GM21576 (cell line): ENCODE measurements around the gene SNX6.
"Not testable (repeated sequence)": the region's sequence is repeated elsewhere in the genome, so short reads cannot be mapped to it uniquely, and the experiment has no call there.

Experiments used
- ATAC-seq: cut with Tn5 transposase; IDR thresholded peaks from one replicate; pipeline ENCODE4 v1.9.1; 2021; ENCODE audit warnings: mild to moderate bottlenecking, moderate library complexity; ENCODE audit not compliant: unreplicated experiment

The SNX6 gene

GRCh38 chr14:34640826-34641225, 10.9 kb upstream of the SNX6 start:
- ATAC-seq, result no peak

- not testable (repeated sequence) for ATAC-seq
These were observed 4.4 kb upstream of the SNX6 start for GRCh38 chr14:34634360-34634771.

DNA sequence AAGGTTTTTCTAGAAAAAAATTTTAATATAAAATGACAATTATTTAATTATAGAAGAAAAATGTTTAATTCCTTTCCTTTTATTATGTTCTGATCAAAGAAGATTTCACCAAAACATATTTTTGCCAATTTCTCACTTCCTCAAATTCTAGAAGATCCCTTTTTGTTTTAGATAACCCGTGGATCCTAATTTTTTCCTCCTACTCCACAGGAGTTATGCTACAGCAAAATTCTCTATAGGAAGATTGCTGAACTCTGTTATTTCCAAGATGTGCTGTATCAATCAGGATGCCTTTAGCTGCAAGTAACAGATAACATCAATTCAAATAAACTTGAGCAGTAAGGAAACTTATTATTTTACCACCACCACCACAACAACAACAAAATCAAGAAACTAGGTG, 3.8 kb upstream of the SNX6 start:
- no peak for ATAC-seq

DNA sequence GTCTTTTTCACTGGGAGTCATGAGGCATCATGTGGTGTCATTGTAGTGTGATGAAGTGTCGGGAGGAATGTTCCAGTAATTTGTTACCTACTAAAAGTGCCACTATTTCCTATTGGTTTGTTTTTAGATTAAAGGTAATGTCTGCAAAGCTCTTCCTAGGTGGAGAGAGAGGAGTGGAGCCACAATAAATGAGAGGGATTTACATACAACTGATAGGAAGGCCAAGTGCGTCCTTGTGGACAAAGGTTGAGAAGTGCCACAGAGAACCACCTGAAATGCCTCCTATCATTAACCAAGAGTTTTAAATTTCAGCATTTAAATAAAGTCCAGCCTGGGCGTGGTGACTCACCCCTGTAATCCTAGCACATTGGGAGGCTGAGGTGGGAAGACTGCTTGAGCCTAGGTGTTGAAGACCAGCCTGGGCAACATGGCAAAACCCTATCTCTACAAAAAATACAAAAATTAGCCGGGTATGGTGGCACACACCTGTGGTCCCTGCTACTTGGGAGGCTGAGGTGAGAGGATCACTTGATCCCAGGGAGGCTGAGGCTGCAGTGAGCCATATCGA, 2.5 kb upstream of the SNX6 start:
- no peak for ATAC-seq

- peak; percentile 16 for ATAC-seq
These were observed 648 bp downstream of the SNX6 start for GRCh38 chr14:34629344-34629656.

GRCh38 chr14:34628681-34629135, 1.2 kb downstream of the SNX6 start:
- no peak for ATAC-seq

- ATAC-seq, result no peak
These were observed 6.4 kb downstream of the SNX6 start for GRCh38 chr14:34623506-34623905.

DNA sequence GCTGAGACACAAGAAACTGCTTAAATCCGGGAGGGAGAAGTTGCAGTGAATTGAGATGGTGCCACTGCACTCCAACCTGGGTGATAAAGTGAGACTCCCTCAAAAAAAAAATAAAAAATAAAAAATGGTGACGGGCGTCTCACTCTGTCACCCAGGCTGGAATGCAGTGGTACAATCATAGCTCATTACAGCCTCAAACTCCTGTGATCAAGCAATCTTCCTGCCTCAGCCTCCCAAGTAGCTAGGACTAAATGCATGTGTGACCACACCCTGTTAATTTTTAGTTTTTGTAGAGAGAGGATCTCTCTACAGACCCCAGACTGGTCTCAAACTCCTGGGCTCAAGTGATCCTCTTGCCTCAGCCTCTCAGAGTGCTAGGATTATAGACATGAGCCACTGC, 9.1 kb downstream of the SNX6 start:
- no peak for ATAC-seq

GRCh38 chr14:34620115-34620514, 9.8 kb downstream of the SNX6 start:
- ATAC-seq, result no peak

GRCh38 chr14:34619471-34619870, 10.5 kb downstream of the SNX6 start:
- ATAC-seq, result no peak

- ATAC-seq, result no peak
These were observed 13.6 kb downstream of the SNX6 start for GRCh38 chr14:34616360-34616759.

GRCh38 chr14:34615507-34615906, 14.4 kb downstream of the SNX6 start:
- no peak for ATAC-seq

GRCh38 chr14:34614638-34615037, 15.3 kb downstream of the SNX6 start:
- ATAC-seq, result no peak

DNA sequence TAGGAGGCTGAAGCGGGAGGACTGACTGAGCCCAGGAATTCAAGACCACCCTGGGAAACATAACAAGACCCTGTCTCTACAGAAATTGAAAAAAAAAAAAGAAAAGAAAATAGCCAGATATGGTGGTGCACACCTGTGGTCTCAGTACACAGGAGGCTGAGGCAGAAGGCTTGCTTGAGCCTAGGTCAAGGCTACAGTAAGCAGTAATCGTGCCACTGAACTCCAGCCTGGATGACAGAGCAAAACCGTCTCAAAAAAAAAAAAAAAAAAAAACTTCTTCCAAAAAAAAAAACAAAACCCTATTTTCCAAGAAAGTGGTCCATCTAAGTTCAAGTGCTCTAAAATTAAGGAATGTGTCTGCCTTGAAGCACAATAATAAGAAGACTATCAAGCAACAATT, 19.8 kb downstream of the SNX6 start:
- no peak for ATAC-seq

GRCh38 chr14:34605461-34605860, 24.5 kb downstream of the SNX6 start:
- ATAC-seq, result no peak

- ATAC-seq, result no peak
These were observed 25.0 kb downstream of the SNX6 start for GRCh38 chr14:34604995-34605394.

GRCh38 chr14:34596891-34597290, 33.1 kb downstream of the SNX6 start:
- no peak for ATAC-seq

DNA sequence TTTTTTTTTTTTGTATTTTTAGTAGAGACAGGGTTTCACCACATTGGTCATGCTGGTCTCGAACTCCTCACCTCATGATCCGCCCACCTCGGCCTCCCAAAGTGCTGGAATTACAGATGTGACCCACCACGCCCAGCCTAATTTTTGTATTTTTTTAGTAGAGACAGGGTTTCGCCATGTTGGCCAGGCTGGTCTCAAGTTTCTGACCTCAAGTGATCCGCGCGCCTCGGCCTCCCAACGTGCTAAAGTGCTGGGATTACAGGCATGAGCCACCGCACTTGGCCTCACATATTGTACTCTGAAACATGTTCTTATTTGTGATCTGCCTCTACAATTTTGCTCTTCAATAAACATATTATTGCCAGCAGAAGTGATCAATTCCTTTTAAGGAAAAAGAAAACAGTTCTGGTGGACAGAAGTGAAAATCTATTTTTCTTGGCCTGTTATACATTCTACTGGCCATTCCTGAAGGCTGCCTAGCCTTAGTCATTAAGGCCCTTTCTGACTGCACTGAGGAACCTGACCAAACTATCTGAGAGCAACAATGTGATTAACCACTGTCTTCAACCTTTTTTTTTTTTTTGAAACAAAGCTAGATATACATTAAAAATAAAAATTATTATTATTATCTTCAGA, 36.1 kb downstream of the SNX6 start:
- ATAC-seq, result no peak

DNA sequence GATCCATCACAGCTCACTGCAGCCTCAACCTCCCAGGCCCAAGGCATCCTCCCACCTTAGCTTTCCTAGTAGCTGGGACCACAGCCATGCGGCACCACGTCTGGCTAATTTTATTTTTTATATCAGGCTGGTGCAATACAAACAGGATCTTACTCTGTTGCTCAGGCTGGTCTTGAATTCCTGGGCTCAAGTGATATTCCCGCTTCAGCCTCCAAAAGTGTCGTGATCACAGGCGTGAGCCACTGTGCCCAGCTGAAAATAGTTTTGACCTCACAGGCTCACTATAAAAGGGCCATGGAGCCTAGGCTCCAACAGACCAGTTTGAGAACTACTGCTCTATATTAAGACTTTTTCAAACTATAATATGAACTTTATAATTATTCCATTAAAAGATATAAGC, 37.3 kb downstream of the SNX6 start:
- ATAC-seq, result no peak

GRCh38 chr14:34583525-34583924, 46.4 kb downstream of the SNX6 start:
- ATAC-seq, result no peak

DNA sequence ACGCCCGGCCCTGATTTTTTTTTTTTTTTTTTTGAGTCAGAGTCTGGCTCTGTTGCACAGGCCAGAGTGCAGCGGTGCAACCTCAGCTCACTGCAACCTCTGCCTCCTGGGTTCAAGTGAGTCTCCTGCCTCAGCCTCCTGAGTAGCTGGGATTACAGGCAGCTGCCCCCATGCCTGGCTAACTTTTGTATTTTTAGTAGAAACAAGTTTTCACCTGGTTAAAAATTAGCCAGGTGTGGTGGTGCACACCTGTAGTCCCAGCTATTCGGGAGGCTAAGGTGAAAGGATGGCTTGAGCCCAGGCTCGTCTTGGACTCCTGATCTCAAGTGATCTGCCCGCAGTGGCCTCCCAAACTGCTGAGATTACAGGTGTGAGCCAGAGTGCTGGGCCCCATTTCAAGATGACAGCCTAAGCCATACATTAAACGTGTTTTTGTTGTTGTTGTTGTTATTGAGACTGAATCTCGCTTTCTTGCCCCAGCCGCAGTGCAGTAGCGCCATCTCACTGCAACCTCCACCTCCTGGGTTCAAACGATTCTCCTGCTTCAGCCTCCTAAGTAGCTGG, 47.7 kb downstream of the SNX6 start:
- ATAC-seq, result no peak

DNA sequence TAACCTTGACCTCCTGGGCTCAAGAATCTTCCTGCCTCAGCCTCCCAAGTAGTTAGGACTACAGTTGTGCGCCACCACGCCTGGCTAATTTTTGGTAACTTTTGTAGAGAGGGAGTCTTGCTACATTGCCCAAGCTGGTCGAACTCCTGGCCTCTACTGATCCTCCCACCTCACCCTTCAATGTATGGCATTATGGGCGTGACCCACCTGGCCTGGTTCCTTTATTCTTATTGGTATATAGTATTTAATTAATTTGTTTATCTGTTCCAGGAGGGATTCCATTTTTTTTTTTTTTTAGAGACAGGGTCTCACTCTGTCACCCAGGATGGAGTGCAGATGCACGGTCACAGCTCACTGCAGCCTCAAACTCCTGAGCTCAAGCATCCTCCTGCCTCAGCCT, 49.6 kb downstream of the SNX6 start:
- ATAC-seq, result no peak

- no peak for ATAC-seq
These were observed 58.2 kb downstream of the SNX6 start for GRCh38 chr14:34571771-34572170.
